BJ (cell line): ENCODE measurements around the gene ZNF837. TPM values are rescaled to one million over a fixed set of nuclear protein-coding genes. Genes with fewer than 3 reads are reported as not detected.

Experiments used
- CTCF ChIA-PET: fragments of 350-600 bp; formaldehyde crosslinking; extraction: SDS; loops from one replicate; lab custom pipeline; 2021; ENCODE audit warnings: antibody characterized with exemption, inconsistent platforms; lab: Yijun Ruan, JAX
- POLR2A ChIA-PET: fragments of 300-600 bp; sonication (Branson Sonifier 250); formaldehyde crosslinking; extraction: SDS; loops from one replicate; lab custom pipeline; 2021; ENCODE audit warnings: antibody characterized with exemption; lab: Charles Lee
- DNase-seq: peaks from one replicate; pipeline ENCODE4 v3.0.0-alpha.2; 2011; ENCODE audit warnings: low read depth
- H3K27me3 ChIP-seq: 2 replicates; pipeline ENCODE4 v1.6.0; 2011; ENCODE audit warnings: low read length; ENCODE audit not compliant: control insufficient read depth, insufficient read depth
- H3K36me3 ChIP-seq: 2 replicates; pipeline ENCODE4 v1.5.1; 2011; ENCODE audit warnings: low read length; ENCODE audit not compliant: control insufficient read depth, insufficient read depth
- H3K4me3 ChIP-seq: 2 replicates; pipeline ENCODE4 v1.5.1; 2011; ENCODE audit warnings: low read depth, mild to moderate bottlenecking, control low read depth, low read length
- polyA minus RNA-seq: library from RNA; depleted of rRNA, polyadenylated mRNA; stranded (reverse); fragments of >200 nt; gene quantifications from 2 replicates; pipeline ENCODE4 v1.2.3, GENCODE V29; 2011; rRNA and poly(A)+ RNA removed
- polyA plus RNA-seq: library from polyadenylated mRNA; depleted of rRNA; stranded (reverse); fragments of >200 nt; gene quantifications from 2 replicates; pipeline ENCODE4 v1.2.3, GENCODE V29; 2011; rRNA removed
- TF ChIP-seq, protein P1 (sequence below): IDR thresholded peaks from 2 replicates; pipeline ENCODE4 v1.5.1; 2011; ENCODE audit warnings: low read depth, mild to moderate bottlenecking, control low read depth, inconsistent platforms, low read length, moderate library complexity; ENCODE audit not compliant: insufficient read depth

Gene ZNF837
- polyA plus RNA-seq: 0.47 and 0.82 TPM in 2 replicates
- polyA minus RNA-seq: 0.38 and 0.41 TPM in 2 replicates

- ChIA-PET POLR2A (interaction anchor here (0.7 kb wide), 1 partner anchor 24 kb away, joined by 3 read pairs; no protein-coding TSS in a partner anchor), CTCF (interaction anchor here (0.6 kb wide), 1 partner anchor 168 kb away, joined by 3 read pairs; no protein-coding TSS in a partner anchor)
- no peaks in the 10 kb centered on the region for H3K27me3 ChIP-seq
- peak; percentile 100 for DNase-seq
- H3K4me3 ChIP-seq: peak within 1 kb of the TSS; percentile 62
- TF ChIP-seq, protein P1, sequence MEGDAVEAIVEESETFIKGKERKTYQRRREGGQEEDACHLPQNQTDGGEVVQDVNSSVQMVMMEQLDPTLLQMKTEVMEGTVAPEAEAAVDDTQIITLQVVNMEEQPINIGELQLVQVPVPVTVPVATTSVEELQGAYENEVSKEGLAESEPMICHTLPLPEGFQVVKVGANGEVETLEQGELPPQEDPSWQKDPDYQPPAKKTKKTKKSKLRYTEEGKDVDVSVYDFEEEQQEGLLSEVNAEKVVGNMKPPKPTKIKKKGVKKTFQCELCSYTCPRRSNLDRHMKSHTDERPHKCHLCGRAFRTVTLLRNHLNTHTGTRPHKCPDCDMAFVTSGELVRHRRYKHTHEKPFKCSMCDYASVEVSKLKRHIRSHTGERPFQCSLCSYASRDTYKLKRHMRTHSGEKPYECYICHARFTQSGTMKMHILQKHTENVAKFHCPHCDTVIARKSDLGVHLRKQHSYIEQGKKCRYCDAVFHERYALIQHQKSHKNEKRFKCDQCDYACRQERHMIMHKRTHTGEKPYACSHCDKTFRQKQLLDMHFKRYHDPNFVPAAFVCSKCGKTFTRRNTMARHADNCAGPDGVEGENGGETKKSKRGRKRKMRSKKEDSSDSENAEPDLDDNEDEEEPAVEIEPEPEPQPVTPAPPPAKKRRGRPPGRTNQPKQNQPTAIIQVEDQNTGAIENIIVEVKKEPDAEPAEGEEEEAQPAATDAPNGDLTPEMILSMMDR: no peak
- no peaks in the 10 kb centered on the region for H3K36me3 ChIP-seq
These were observed at the start of gene ZNF837 for GRCh38 chr19:58380662-58381459. Gene ZNF837 (minus strand): TSS chr19:58381030. CDS start chr19:58369332, 11,698 bp downstream.

- CTCF ChIA-PET: interaction anchor here (1.0 kb wide), 1 partner anchor 9 kb away, joined by 3 read pairs; no protein-coding TSS in a partner anchor
- DNase-seq: no peak
These were observed 48.9 kb upstream of the ZNF837 start for GRCh38 chr19:58429745-58430144.

GRCh38 chr19:58428617-58429016, 47.8 kb upstream of the ZNF837 start:
- TF ChIP-seq, protein P1: no peak
- peaks cover under 1% of the 10 kb centered on the region for H3K36me3 ChIP-seq
- no peak overlapping the region for H3K4me3 ChIP-seq
- no peaks in the 10 kb centered on the region for H3K27me3 ChIP-seq
- CTCF ChIA-PET: no interaction called here
- POLR2A ChIA-PET: no interaction called here
- DNase-seq: no peak

More at GRCh38 chr19:58429745-58430144, 48.9 kb upstream of the ZNF837 start:
- POLR2A ChIA-PET: no interaction called here
- TF ChIP-seq, protein P1: no peak
- H3K4me3 ChIP-seq: no peak overlapping the region
- no peaks in the 10 kb centered on the region for H3K27me3 ChIP-seq
- H3K36me3 ChIP-seq: peaks cover 9% of the 10 kb centered on the region

- TF ChIP-seq, protein P1: no peak
- Histone ChIP-seq H3K4me3 (no peak overlapping the region), H3K27me3 (no peaks in the 10 kb centered on the region), H3K36me3 (peaks cover 24% of the 10 kb centered on the region)
- no peak for DNase-seq
- ChIA-PET CTCF (no interaction called here), POLR2A (no interaction called here)
These were observed 36.2 kb upstream of the ZNF837 start for GRCh38 chr19:58417071-58417470.

DNA sequence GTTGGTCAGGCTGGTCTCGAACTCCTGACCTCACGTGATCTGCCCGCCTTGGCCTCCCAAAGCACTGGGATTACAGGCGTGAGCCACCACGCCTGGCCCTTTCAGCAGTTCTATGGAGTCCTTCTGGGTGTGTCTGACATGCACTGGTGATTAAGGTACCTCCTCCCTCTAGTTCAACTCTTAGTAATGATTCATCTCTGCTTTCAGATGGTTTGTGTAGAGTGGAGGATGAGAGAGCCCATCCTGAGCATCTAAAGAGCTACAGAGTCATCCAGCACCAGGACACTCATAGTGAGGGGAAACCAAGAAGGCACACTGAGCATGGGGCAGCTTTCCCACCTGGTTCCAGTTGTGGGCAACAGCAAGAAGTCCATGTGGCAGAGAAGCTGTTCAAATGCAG, 35.8 kb upstream of the ZNF837 start:
- H3K36me3 ChIP-seq: peaks cover 24% of the 10 kb centered on the region
- CTCF ChIA-PET: no interaction called here
- POLR2A ChIA-PET: interaction anchor here (0.6 kb wide), 1 partner anchor 70 kb away, joined by 3 read pairs; no protein-coding TSS in a partner anchor

More for the DNA sequence above, 35.8 kb upstream of the ZNF837 start:
- no peaks in the 10 kb centered on the region for H3K27me3 ChIP-seq
- DNase-seq: no peak
- TF ChIP-seq, protein P1: no peak
- H3K4me3 ChIP-seq: no peak overlapping the region
